ENCODE data around the gene SNX8.
"Not testable (repeated sequence)": the region's sequence is repeated elsewhere in the genome, so short reads cannot be mapped to it uniquely, and the experiment has no call there.

SNX8 gene

GRCh38 chr7:2326951-2327350, 12.7 kb upstream of the SNX8 start:
- DNase-seq, result no peak

DNA sequence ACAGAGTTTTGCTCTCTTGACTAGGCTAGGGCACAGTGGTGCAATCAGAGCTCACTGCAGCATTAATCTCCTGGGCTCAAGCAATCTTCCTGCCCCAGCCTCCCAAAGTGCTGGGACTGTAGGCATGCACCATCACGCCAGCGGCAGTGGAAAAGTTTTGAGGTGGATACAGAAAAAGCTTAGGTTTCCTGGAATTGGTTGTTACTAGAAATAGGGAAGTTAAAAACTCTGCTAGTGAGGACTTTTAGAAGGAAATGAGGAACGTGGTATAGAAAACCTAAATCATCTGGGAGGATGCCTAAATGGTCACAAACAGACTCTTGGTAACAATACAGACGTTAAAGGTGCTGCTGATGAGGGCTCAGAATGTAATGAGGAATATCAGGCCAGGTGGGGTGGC, 10.9 kb upstream of the SNX8 start:
- DNase-seq, result no peak

- no peak for DNase-seq
These were observed 6.8 kb upstream of the SNX8 start for GRCh38 chr7:2321020-2321419.

DNA sequence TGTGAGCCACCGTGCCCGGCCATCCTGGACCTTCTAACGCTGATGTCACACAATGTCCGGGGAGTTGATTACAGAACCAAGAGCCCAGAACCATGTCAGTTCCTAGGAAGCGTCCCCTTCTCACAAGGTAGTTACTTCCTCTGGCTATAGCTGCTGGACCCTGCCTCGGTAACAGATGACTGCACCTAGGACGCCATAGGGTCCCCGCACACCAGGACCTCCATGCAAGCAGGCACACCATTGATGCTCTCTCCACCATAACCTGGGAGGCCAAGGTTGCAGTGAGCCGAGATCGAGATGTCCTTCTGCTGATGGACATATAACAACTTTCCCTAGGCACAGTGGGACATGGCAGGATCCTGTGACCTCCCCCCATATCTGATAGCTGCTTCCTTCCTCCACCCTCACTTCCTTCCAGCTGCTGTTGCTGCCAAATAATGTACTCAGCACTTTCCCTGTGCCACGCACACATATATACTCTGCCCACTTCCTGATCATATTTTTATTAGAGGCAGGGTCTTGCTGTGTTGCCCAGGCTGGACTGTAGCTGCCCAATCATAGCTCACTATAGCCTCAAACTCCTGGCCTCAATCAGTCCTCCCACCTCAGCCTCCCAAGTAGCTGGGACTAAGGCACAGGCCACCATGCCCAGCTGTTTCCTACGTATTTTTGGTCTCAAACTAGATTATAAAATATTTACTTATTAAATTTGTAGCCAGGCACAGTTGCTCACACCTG, 3.5 kb upstream of the SNX8 start:
- no peak for DNase-seq

DNA sequence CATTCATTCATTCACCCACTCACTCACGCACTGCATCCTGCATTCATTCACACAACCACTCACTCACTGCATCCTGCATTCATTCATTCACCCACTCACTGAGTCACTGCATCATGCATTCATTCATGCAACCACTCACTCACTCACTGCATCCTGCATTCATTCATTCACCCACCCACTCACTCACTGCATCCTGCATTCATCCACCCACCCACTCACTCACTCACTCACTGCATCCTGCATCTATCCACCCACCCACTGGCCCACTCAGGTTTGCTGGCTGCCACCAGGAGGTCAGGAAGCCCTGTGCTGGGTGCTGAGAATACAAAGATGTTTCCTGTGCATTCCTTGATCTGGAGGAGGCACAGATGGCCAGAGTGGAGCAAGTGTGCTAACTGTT, 2.3 kb upstream of the SNX8 start:
- no peak for DNase-seq

GRCh38 chr7:2315787-2316186, 1.5 kb upstream of the SNX8 start:
- no peak for DNase-seq

DNA sequence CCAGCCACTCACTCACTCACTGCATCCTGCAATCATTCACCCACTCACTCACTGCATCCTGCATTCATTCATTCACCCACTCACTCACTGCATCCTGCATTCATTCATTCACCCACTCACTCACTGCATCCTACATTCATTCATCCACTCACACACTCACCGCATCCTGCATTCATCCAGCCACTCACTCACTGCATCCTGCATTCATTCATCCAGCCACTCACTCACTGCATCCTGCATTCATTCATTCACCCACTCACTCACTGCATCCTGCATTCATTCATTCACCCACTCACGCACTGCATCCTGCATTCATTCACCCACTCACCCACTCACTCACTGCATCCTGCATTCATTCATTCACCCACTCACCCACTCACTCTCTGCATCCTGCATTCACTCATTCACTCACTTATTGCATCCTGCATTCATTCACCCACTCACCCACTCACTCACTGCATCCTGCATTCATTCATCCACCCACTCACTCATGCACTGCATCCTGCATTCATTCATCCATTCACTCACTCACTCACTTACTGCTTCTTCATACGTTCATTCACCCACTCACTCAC, 802 bp upstream of the SNX8 start:
- DNase-seq, result not testable (repeated sequence)

GRCh38 chr7:2313450-2314208, 612 bp downstream of the SNX8 start:
- no peak for DNase-seq

DNA sequence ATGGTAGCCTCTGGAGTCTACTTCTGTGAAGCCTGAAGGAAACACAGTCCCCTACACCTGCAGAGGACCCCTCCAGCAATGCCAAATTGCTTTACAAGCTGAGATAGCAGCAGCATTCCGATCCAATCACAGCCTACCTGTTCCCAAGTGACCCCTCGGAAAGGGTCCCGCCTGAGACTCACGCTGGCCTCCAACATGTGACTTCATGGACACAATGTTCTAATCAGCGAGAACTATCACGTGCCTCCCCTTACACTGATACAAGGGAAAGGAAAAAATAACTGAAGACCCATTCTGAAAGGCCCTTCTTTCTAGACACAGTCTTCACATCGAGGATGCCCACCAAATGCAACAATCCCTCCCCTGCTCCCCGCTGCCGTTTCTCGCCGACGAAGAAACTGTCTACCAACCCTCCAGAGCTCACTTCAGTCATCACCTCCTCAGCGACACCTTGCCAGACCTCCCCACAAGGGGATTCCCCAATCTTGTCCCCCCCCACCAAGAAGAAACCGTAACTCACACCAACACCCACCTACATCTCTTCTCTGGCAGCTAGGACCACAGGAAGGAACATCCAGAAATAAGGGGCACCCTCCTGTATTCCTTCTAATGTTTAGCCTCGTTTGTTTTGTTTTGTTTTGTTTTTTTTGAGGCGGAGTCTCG, 1.8 kb downstream of the SNX8 start:
- DNase-seq, result no peak

DNA sequence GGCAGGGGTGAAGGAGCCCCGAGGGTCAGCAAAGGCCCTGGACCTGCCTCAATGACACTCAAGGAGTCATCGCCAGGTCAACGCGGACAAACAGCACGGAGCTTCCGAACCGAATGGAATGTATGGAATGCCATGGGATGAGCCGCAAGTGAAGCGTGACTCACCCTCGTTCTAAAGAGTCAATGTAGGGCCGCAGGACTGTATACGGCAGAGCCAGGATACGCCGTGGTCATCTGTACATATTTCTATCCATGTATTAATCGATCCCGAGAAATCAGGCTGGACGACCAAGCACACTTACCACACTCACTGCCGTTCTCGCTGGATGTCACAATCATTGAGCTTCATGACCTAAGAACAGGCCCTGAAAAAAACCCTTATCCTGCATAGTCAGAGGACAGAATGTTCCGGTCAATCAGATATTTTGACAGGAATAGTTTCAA, 4.3 kb downstream of the SNX8 start:
- no peak for DNase-seq

DNA sequence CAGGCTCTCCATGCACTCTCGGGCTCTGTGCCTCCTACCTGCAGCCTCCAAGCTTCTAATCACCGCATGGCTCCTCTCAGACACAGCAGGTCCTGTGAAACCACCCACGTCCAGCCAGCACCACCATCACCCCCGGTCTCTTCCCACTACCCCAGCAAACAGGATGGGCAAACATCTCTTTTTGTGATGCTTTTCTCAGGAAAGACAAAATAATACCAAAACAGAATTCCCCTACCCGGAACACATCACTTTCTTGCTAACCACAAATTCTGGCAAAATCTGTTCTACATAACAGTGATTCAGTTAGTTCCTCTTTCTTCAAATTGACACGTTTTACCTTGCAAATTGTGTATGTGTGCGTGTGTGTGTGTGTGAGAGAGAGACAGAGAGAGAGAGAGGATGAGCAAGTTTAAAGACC, 6.5 kb downstream of the SNX8 start:
- DNase-seq, result no peak

GRCh38 chr7:2306688-2307087, 7.6 kb downstream of the SNX8 start:
- no peak for DNase-seq

DNA sequence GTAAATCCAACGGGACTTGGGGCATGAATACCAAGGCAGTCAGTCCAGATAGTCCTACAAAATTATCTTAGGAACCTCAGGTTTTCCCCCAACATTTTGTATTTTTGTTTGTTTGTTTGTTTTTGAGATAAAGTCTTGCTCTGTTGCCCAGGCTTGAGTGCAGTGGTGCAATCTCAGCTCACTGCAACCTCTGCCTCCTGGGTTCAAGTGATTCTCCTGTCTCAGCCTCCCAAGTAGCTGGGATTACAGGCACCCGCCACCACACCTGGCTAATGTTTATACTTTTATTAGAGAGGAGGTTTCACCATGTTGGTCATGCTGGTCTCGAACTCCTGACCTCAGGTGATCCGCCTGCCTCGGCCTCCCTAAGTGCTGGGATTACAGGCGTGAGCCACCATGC, 9.0 kb downstream of the SNX8 start:
- DNase-seq, result not testable (repeated sequence)

- DNase-seq, result not testable (repeated sequence)
These were observed 10.7 kb downstream of the SNX8 start for GRCh38 chr7:2303520-2303919.

DNA sequence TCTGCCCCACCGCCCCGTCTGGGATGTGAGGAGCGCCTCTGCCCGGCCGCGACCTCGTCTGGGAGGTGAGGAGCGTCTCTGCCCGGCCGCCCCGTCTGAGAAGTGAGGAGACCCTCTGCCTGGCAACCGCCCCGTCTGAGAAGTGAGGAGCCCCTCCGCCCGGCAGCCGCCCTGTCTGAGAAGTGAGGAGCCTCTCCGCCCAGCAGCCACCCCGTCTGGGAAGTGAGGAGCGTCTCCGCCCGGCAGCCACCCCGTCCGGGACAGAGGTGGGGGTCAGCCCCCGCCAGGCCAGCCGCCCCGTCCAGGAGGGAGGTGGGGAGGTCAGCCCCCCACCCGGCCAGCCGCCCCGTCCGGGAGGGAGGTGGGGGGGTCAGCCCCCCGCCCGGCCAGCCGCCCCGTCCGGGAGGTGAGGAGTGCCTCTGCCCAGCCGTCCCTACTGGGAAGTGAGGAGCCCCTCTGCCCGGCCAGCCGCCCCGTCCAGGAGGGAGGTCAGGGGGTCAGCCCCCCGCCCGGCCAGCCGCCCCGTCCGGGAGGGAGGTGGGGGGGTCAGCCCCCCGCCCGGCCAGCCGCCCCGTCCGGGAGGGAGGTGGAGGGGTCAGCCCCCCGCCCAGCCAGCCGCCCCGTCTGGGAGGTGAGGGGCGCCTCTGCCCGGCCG, 11.4 kb downstream of the SNX8 start:
- not testable (repeated sequence) for DNase-seq

DNA sequence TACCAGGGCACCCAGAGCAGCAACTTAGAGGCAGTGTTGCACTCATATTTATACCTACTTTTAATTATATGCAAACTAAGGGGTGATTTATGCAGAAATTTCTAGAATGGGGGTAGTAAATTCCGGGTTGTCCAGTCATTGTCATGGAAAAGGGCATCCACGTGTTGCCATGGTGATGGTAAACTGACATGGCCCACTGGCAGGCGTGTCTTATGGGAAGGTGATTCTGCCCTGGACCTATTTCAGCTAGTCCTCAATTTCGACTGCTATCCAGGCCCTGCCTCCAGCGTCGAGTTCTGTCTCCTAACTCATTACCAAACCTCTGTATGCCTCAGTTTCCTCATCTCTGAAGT, 12.8 kb downstream of the SNX8 start:
- no peak for DNase-seq

GRCh38 chr7:2299870-2300512, 14.2 kb downstream of the SNX8 start:
- no peak for DNase-seq

DNA sequence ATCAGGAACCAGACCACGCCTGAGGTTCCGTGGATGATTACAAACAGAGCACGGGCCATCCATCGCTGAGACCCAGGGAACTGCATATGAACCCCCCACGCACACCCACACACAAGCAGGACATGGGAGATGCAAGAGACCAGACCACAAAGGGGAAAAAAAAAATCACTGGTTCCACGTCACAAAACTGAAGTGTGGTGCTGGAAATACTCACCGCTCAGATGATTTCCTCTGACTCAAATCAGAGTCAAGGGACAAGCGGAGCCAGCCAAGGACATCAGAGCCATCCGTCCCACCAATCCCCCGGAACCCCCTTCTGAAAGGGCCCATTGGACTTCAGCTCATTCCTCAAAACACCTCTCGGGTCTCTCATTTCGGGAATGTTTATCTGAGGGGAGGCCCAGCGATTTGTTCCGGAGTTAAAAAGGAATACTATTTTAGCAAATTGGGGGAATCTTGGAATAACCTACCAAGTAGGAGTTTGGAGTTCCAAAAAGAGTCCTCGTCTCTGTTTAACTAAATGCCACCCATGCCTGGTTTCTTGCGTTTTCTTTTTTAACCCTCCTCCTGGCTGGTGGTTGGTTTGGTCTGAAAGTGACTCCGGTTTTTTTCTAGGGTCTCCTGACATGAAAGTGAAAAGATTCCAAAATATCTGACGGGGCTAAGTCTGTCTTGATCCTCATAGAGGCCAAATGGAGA, 15.0 kb downstream of the SNX8 start:
- DNase-seq, result no peak

GRCh38 chr7:2296832-2297231, 17.4 kb downstream of the SNX8 start:
- no peak for DNase-seq

DNA sequence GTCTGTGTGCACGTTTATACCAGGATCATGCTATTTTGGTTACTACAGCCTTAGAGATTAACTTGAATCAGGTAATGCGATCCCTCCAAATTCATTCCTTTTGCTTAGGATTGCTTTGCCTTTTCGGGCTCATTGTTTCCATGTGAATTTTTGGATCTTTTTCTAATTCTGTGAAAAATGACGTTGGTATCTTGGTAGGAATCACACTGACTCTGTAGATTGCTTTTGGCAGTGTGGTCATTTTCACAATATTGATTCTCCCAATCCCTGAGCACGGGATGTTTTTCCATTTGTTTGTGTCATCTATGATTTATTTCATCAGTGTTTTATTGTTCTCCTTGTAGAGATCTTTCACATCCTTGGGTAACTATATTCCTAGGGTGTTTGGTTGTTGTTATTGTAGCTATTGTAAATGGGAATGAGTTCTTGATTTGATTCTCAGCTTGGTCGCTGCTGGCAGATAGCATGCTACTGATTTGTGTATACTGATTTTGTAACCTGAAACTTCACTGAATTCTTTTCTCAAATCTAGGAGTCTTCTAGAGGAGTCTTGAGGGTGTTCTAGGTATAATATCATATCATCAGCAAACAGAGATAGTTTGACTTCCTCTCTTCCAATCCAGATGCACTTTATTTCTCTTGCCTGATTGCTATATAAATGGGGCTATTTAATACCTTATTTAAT, 18.2 kb downstream of the SNX8 start:
- no peak for DNase-seq

DNA sequence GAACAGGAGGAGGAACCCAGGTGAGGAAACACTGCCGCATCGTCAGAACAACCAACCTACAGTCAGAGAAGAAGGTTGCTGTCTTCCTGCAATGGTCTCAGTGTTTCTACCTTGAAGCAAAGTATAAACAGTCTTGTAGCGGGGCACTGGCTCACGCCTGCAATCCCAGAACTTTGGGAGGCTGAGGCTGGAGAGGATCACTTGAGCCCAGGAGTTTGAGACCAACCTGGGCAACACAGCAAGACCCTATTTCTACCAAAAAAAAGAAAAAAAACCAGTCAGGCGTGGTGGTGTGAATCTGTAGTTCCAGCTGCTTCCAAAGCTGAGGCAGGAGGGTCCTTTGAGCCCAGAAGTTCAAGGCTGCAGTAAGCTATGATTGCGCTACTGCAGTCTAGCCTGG, 23.4 kb downstream of the SNX8 start:
- DNase-seq, result no peak

Measured in KG1 (cell line).